Glutamatergic neuron (in vitro differentiated cells): Measurements from ENCODE around the gene RAB12. TPM values are rescaled to one million over a fixed set of nuclear protein-coding genes. Genes with fewer than 3 reads are reported as not detected.
A peak's percentile ranks its signal among the peaks of the same experiment; 100 is the strongest.

ENCODE experiments used
- DNase-seq: peaks from one replicate; pipeline ENCODE4 v3.0.0; 2022
- H3K27ac Mint-ChIP-seq: one replicate; pipeline ENCODE4 v1.8.0; 2020; ENCODE audit warnings: mild to moderate bottlenecking, mixed read lengths, inconsistent platforms; ENCODE audit not compliant: unreplicated experiment
- H3K27me3 Mint-ChIP-seq: one replicate; pipeline ENCODE4 v1.8.0; 2020; ENCODE audit warnings: mild to moderate bottlenecking, moderate library complexity, mixed read lengths, inconsistent platforms; ENCODE audit not compliant: unreplicated experiment
- H3K36me3 Mint-ChIP-seq: one replicate; pipeline ENCODE4 v1.8.0; 2020; ENCODE audit warnings: mild to moderate bottlenecking, mixed read lengths, inconsistent platforms; ENCODE audit not compliant: unreplicated experiment
- H3K4me1 Mint-ChIP-seq: one replicate; pipeline ENCODE4 v1.8.0; 2020; ENCODE audit warnings: mild to moderate bottlenecking, low read depth, mixed read lengths, inconsistent platforms; ENCODE audit not compliant: unreplicated experiment
- H3K4me3 Mint-ChIP-seq: one replicate; pipeline ENCODE4 v1.8.0; 2020; ENCODE audit warnings: mild to moderate bottlenecking, mixed read lengths, inconsistent platforms; ENCODE audit not compliant: unreplicated experiment
- H3K9me3 Mint-ChIP-seq: one replicate; pipeline ENCODE4 v1.8.0; 2020; ENCODE audit warnings: mild to moderate bottlenecking, moderate library complexity, mixed read lengths, inconsistent platforms; ENCODE audit not compliant: unreplicated experiment
- total RNA-seq: library from RNA; stranded (reverse); fragmentation: NEBNext Ultra II Directional; extraction: Animal tissue kit (Norgen Biotek cat#: 25700); gene quantifications from one replicate; pipeline ENCODE4 v1.2.1, GENCODE V29; 2021; ENCODE audit not compliant: unreplicated experiment
- TF ChIP-seq, protein P1 (sequence below): fragments of 200-600 bp; sonication (generic); IDR thresholded peaks from one replicate; pipeline ENCODE4 v1.5.0; 2021; ENCODE audit not compliant: partially characterized antibody, unreplicated experiment

Gene RAB12
- total RNA-seq, 1 donor from 2014 or later = 28.8 TPM

DNA sequence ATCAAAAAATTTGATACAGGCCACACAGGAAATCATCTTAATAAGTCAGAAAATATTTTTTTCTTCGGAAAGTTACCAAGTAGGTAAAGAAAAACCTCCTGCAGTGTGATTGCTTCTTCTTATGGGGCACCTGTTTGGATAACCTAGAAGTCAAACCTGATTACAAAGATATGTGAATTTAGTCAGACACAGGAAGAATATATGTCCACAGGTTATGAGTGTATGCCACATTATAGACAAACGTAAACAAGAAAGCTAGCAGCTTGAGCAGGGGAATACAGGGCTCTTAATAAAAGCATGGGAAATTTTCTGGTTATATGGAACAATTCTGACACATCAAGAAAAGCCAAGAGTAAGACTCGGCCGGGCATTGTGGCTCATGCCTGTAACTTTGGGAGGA lies 60.3 kb downstream of the RAB12 start:
- no peak overlapping the region for H3K4me3 Mint-ChIP-seq
- H3K36me3 Mint-ChIP-seq = peaks cover 4% of the 10 kb centered on the region
- peaks cover 3% of the 10 kb centered on the region for H3K9me3 Mint-ChIP-seq

DNA sequence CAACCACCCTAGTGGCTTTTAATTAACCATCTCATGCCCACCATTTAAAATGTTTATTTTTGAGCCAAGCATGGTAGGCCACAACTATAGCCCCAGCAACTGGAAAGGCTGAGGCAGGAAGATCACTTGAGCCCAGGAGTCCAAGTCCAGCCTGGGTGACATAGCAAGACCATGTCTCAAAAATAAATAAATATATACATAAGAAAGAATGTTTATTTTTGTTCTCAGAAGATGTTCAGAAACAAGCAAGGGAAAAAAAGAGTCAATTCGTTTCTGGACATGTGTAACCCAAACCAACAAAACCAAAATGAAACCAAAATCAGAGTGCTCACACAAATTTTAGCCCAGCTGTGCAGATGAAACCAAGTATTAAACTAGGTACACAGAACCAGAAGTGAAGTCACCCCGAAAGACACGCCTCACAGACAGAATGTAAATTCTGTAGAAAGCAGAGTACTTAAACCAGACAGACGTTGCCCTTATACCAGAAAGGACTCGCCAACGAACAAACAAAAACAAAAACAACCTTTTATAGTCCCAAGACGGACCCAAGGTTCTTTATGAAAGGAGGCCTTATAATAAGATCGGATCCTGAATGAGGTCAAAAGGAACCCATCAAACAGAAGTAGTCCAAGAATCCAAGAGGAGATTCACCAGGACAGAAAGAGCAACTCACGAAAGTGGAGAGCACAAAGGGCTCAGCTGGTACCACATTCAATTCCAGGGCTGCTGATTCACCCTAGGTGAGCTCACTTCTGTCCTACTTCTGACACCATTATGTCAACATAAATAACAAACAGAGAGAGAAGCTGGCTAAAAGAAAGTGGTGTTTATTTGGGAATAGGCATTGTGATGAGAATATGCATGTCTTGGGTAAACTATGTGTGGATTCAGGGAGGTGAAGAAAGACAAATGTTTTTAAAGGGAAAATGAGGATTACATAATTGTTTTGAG lies 64.3 kb downstream of the RAB12 start:
- no peak overlapping the region for H3K4me3 Mint-ChIP-seq
- DNase-seq = no peak
- H3K9me3 Mint-ChIP-seq = peaks cover 3% of the 10 kb centered on the region
- TF ChIP-seq, protein P1, sequence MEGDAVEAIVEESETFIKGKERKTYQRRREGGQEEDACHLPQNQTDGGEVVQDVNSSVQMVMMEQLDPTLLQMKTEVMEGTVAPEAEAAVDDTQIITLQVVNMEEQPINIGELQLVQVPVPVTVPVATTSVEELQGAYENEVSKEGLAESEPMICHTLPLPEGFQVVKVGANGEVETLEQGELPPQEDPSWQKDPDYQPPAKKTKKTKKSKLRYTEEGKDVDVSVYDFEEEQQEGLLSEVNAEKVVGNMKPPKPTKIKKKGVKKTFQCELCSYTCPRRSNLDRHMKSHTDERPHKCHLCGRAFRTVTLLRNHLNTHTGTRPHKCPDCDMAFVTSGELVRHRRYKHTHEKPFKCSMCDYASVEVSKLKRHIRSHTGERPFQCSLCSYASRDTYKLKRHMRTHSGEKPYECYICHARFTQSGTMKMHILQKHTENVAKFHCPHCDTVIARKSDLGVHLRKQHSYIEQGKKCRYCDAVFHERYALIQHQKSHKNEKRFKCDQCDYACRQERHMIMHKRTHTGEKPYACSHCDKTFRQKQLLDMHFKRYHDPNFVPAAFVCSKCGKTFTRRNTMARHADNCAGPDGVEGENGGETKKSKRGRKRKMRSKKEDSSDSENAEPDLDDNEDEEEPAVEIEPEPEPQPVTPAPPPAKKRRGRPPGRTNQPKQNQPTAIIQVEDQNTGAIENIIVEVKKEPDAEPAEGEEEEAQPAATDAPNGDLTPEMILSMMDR = no peak
- H3K27me3 Mint-ChIP-seq = no peaks in the 10 kb centered on the region
- H3K27ac Mint-ChIP-seq = peak overlapping the region; percentile 8
- H3K36me3 Mint-ChIP-seq = peaks cover 4% of the 10 kb centered on the region
- peaks cover 8% of the 10 kb centered on the region for H3K4me1 Mint-ChIP-seq

More for the DNA sequence above, 60.3 kb downstream of the RAB12 start:
- Mint-ChIP-seq H3K4me1 (peaks cover 8% of the 10 kb centered on the region), H3K27me3 (no peaks in the 10 kb centered on the region), H3K27ac (no peak overlapping the region)
- TF ChIP-seq, protein P1 = no peak
- DNase-seq = no peak

DNA sequence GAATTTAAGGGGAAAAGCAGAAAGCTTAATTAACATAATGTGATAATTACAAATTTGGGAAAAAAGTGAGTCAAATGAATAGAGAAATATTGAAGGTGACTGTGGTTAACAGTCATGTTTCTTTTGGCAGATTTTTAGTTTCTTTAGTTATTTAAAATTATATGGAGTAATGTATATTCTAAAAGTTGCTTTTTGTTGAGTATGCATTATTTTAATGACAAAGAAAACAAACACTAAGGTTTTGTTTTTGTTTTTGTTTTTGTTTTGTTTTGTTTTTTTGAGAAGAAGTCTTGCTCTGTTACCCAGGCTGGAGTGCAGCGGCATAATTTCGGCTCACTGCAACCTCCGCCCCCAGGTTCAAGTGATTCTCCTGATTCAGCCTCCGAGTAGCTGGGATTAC lies 65.8 kb downstream of the RAB12 start:
- peaks cover 3% of the 10 kb centered on the region for H3K9me3 Mint-ChIP-seq
- peaks cover 8% of the 10 kb centered on the region for H3K4me1 Mint-ChIP-seq
- peaks cover 4% of the 10 kb centered on the region for H3K36me3 Mint-ChIP-seq
- H3K27me3 Mint-ChIP-seq = no peaks in the 10 kb centered on the region
- no peak overlapping the region for H3K27ac Mint-ChIP-seq
- DNase-seq = no peak
- no peak overlapping the region for H3K4me3 Mint-ChIP-seq
- TF ChIP-seq, protein P1 = no peak

DNA sequence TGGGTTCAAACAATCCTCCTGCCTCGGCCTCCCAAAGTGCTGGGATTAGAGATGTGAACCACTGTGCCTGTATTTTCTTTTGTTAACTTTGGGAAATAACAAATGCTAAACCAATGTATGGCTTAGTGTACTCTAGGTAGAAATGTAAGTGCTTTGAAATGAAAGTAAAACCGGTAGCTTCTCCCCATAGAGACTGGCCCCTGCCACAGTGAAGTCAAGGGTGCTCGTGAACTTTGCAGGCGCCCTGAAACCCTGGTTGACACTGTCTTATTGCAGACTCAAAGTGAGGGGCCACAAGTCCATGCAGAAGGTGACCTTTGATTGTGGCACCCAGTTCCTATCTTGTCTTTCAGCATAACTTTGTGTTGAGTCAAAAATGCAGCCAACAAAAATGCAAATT lies 72.0 kb downstream of the RAB12 start:
- Mint-ChIP-seq H3K27me3 (peaks cover 7% of the 10 kb centered on the region), H3K9me3 (peaks cover 9% of the 10 kb centered on the region), H3K4me1 (peaks cover 27% of the 10 kb centered on the region), H3K27ac (no peak overlapping the region), H3K4me3 (no peak overlapping the region), H3K36me3 (no peaks in the 10 kb centered on the region)
- no peak for DNase-seq
- TF ChIP-seq, protein P1 = no peak

DNA sequence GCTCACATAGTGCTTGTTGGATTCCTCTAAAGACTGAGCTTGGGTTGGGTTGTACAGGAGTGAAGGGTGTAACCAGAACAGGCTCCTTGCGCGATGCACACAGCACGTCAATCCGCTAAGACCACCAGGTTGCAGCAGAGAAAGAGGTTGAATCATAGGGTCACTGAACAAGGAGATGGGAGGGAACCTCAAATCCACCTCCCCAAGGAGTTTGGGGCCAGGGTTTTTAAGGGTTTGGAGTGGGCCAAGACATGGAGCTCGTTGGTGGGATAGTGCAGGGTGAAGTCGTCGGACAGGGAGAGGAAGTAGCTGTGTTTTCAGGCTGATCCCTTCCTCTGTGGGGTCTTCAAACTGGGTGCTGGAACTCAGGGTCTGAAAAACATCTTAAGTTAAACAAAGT lies 75.3 kb downstream of the RAB12 start:
- Mint-ChIP-seq H3K4me1 (peaks cover 55% of the 10 kb centered on the region), H3K4me3 (peak overlapping the region; percentile 67), H3K36me3 (no peaks in the 10 kb centered on the region), H3K27me3 (peaks cover 7% of the 10 kb centered on the region), H3K27ac (peak overlapping the region; percentile 100), H3K9me3 (peaks cover 11% of the 10 kb centered on the region)
- no peak for DNase-seq
- TF ChIP-seq, protein P1 = no peak
